Pancreas (tissue), 10 donors: ENCODE results near the gene CA4. TPM values are rescaled to one million over a fixed set of nuclear protein-coding genes. Genes with fewer than 3 reads are reported as not detected.
A peak's percentile ranks its signal among the peaks of the same experiment; 100 is the strongest.
"Not testable (repeated sequence)": the region's sequence is repeated elsewhere in the genome, so short reads cannot be mapped to it uniquely, and the experiment has no call there.

Source experiments
- ATAC-seq, 4 donors: fragments of 200-7000 bp; cut with Tn5 transposase; one replicate each; pipeline versions ENCODE4 v1.8.0 to v1.9.1; 2020; ENCODE audit warnings: mild to moderate bottlenecking in 4 of 4, moderate library complexity in 4 of 4
- DNase-seq, 6 donors: peaks; one replicate each; pipeline ENCODE4 v3.0.0-alpha.2; 2020
- FAIRE-seq: peaks from 2 replicates; lab custom pipeline; 2012; peaks lifted over from hg19 to GRCh38; lab: Jason Lieb, UNC
- H3K27ac ChIP-seq, 4 donors: fragments of 200-600 bp; sonication (generic); 1 replicate in 3 of 4; 2 replicates in 1 of 4; pipeline versions ENCODE4 v1.5.0 to v1.8.0; 2020
- H3K27me3 ChIP-seq, 4 donors: fragments of 200-600 bp; one replicate each; pipeline ENCODE4 v1.8.0; 2021
- H3K36me3 ChIP-seq, 3 donors: fragments of 200-600 bp; sonication (generic) in 1 of 3; one replicate each; pipeline versions ENCODE4 v1.5.0 to v1.8.0; 2020 to 2021
- H3K4me1 ChIP-seq, 3 donors: fragments of 200-600 bp; one replicate each; pipeline ENCODE4 v1.8.0; 2021
- H3K4me3 ChIP-seq, 4 donors: fragments of 200-600 bp; sonication (generic) in 2 of 4; one replicate each; pipeline versions ENCODE4 v1.5.0 to v1.8.0; 2020 to 2021
- H3K9me3 ChIP-seq, 4 donors: fragments of 200-600 bp; one replicate each; pipeline ENCODE4 v1.8.0; 2021
- CTCF ChIP-seq, 4 donors: fragments of 200-600 bp; sonication (generic) in 3 of 4; IDR thresholded peaks; one replicate each; pipeline versions ENCODE4 v1.5.0 to v1.8.0; 2021; ENCODE audit warnings: antibody characterized with exemption in 4 of 4
- WGBS, 2 donors: extraction: QIAGEN DNeasy Blood & Tissue Kit; methylation state at CpG; one replicate each; pipeline ENCODE4 v1.1.7; 2013; 5-methylcytosine and 5-hydroxymethylcytosine counted together
- intact Hi-C, 3 donors: fragments of 100-400 bp; cut with DNase I; formaldehyde crosslinking; loops; one replicate each; pipeline versions ENCODE4 v1.11.1 to v1.14.2; 2022
- polyA plus RNA-seq, 2 donors: library from polyadenylated mRNA; stranded (reverse); fragments of 200-250 nt; gene quantifications; one replicate each; pipeline ENCODE4 v1.2.3, GENCODE V29; 2013
- total RNA-seq, 6 donors: library from RNA; stranded (reverse); fragmentation: NEBNext Ultra II Directional in 4 of 6; extraction: Animal tissue kit (Norgen Biotek cat#: 25700) in 4 of 6; gene quantifications; one replicate each; pipeline versions ENCODE4 v1.2.1 to v1.2.4, GENCODE V29; 2021 to 2023
- donor health status: healthy with polysubstance abuse.
- donor health status: DM: no; HTN: no; CAD: no; lungs with moderate emphysema.
- donor health status: DM: no; HTN: no; CAD: no.
- donor health status: control.
- donor health status: control.
- donor health status: Bipolar disorder and iron deficiency.
- donor health status: DM: yes; HTN: yes; CAD: no.
- donor health status: DM: no; HTN: no; CAD: no.
- donor health status: DM: no; HTN: no; CAD: no.
- donor health status: DM: yes; HTN: yes; CAD: no.

The CA4 gene
- total and polyA plus RNA-seq, 8 donors: 7.5 to 75.7 (median 20.0) TPM

- Histone ChIP-seq H3K27ac (no peak overlapping the region), H3K36me3 (no peaks in the 10 kb centered on the region), H3K9me3 (no peaks in the 10 kb centered on the region), H3K4me1 (no peaks in the 10 kb centered on the region), H3K4me3 (no peak overlapping the region), H3K27me3 (no peaks in the 10 kb centered on the region)
- 40 to 61% methylated on average over 3 of the region's 3 CpGs for WGBS, 2 donors
- ATAC-seq (no peak), FAIRE-seq (no peak), DNase-seq (no peak)
- no peak for TF ChIP-seq CTCF (IDR thresholded peaks at IDR 0.05)
- intact Hi-C loops: no loop called here
Observed at GRCh38 chr17:60110586-60110985, 39.2 kb upstream of the CA4 start.

- H3K27ac ChIP-seq, DNase-seq, H3K4me3 ChIP-seq, H3K9me3 ChIP-seq, intact Hi-C loops, H3K36me3 ChIP-seq, H3K27me3 ChIP-seq, H3K4me1 ChIP-seq: not testable (repeated sequence)
- ATAC-seq (peak; percentile 76 to 88 (median 85)), FAIRE-seq (peak; percentile 97)
- TF ChIP-seq CTCF (IDR thresholded peaks at IDR 0.05): peak in 1 of 4 donors; percentile 9
- WGBS, 2 donors: 0% methylated on average over 2 of the region's 5 CpGs
Observed at GRCh38 chr17:60111661-60112060, 38.1 kb upstream of the CA4 start.

- H3K27ac ChIP-seq, intact Hi-C loops, H3K36me3 ChIP-seq, DNase-seq, H3K4me1 ChIP-seq, H3K4me3 ChIP-seq, H3K9me3 ChIP-seq, H3K27me3 ChIP-seq, FAIRE-seq: not testable (repeated sequence)
- no CpG with 5 or more reads among the region's 5 CpGs for WGBS, 2 donors
- ATAC-seq: peak in 3 of 4 donors; percentile 37 to 62 (median 51)
Observed at GRCh38 chr17:60115364-60115763, 34.4 kb upstream of the CA4 start.

- intact Hi-C loops, DNase-seq, H3K36me3 ChIP-seq, H3K4me3 ChIP-seq, H3K27me3 ChIP-seq, H3K27ac ChIP-seq, H3K4me1 ChIP-seq, H3K9me3 ChIP-seq, FAIRE-seq, ATAC-seq: not testable (repeated sequence)
- no CpG with 5 or more reads among the region's 14 CpGs for WGBS, 2 donors
Observed at GRCh38 chr17:60116196-60116595, 33.6 kb upstream of the CA4 start.

GRCh38 chr17:60119162-60119561, 30.6 kb upstream of the CA4 start:
- H3K4me1 ChIP-seq, H3K4me3 ChIP-seq, H3K9me3 ChIP-seq, FAIRE-seq, H3K36me3 ChIP-seq, intact Hi-C loops, H3K27me3 ChIP-seq, DNase-seq, H3K27ac ChIP-seq: not testable (repeated sequence)
- ATAC-seq: peak in 3 of 4 donors; percentile 17 to 37 (median 25)
- no CpG with 5 or more reads among the region's 15 CpGs for WGBS, 2 donors

- H3K4me1 ChIP-seq, H3K9me3 ChIP-seq, H3K27me3 ChIP-seq, H3K27ac ChIP-seq, FAIRE-seq, DNase-seq, intact Hi-C loops, H3K36me3 ChIP-seq: not testable (repeated sequence)
- no CpG with 5 or more reads among the region's 114 CpGs for WGBS, 2 donors
- peak; percentile 70 to 84 (median 77) for ATAC-seq
- peak overlapping the region in 1 of 4 donors; percentile 30 for H3K4me3 ChIP-seq
Observed at GRCh38 chr17:60119807-60120748, 29.7 kb upstream of the CA4 start.
